HG03342 (cell line): ENCODE measurements around the gene PITPNM3.

Experiments used
- ATAC-seq: cut with Tn5 transposase; IDR thresholded peaks from one replicate; pipeline ENCODE4 v1.9.1; 2021; ENCODE audit warnings: mild to moderate bottlenecking, moderate library complexity; ENCODE audit not compliant: unreplicated experiment

Gene PITPNM3

DNA sequence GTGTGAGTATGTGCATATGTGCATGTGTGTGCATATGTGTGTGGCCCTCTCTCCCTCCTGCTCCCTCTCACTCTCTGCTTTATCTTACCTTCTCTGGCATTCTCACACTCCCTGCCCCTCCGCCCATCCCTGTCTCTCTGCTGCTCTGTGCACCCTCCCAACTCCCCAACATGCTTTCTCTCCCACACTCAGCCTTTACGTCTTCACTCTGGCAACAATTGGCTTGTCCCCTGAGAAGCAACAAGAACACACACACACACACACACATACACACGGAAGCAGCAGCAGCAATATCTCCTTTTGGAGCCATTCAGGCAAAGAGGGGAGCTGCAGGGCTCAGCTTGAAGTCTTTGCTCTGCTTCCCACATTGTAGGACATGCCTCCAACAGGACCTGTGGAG, 27.8 kb downstream of the PITPNM3 start:
- no peak for ATAC-seq

DNA sequence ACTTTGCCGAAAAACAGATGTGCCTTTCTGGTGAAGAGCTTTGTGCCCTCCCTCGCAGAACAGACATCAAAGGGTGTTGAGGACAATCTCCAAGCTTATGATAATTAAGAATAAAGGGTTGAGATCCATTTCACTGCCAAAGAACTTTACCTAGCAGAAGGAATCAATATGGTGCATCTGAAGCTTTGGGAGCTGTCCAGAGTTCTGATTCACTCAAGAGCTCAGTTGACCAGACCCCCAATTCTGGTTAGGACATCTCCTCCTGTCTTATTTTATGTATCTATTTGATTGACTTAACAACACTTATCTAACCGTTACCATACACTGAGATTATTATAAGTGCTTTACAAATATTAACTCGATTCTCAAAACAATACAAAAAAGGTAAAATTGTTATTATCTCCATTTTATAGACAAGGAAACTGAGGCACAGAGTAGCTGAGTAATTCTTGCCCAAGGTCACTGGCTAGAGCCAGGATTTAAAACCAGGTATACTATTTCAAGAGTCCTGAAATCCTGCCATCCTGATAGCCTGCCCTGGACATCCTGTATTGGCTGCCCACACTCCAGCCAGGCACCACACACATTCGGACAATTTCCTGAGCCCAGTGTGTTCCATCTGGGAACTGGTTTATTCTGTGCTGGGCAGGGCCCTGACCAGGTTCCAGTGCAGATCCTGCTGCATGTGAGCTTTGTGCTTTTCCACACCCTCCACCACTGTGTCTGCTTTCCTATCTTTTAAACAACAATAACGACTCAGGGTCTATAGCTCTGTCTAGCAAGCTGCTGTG, 29.8 kb downstream of the PITPNM3 start:
- no peak for ATAC-seq

DNA sequence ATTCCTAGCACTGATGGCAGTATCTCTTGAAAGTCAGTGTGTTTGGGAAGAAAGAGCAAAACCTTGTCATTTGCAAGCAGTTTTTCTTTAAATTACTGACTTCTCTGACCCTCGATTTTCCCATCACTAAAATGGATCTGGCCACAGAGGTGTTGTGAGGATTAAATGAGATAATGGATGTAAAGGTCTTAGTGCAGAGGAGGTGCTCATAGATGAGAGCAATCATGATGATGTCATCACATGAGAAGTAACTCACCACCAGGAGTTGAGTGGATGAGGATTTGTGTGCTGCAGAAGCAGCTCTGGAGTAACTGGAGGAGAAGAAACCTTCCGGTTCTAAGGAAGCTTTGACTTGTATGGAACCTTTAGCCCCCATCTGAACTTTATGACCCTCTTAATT, 30.6 kb downstream of the PITPNM3 start:
- no peak for ATAC-seq

DNA sequence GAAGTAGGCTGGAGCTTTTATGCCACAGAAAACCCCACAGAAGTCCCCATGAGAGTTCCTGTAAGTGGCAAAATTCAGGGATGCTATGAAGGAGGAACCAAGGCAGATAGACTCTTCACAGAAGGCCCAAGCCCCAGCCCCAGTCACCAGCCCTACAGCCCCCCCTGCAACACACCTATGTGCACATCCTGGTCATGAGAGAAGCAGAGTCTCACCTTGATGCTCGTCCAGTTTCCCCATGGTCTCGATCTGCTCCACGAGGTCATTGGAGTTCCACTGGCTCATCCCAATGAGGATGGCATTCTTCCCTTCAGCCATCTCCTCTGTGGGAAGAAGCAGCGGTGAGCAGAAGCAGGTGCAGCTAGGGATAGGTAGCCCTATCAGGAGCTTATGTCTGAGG, 31.2 kb downstream of the PITPNM3 start:
- ATAC-seq, result no peak

DNA sequence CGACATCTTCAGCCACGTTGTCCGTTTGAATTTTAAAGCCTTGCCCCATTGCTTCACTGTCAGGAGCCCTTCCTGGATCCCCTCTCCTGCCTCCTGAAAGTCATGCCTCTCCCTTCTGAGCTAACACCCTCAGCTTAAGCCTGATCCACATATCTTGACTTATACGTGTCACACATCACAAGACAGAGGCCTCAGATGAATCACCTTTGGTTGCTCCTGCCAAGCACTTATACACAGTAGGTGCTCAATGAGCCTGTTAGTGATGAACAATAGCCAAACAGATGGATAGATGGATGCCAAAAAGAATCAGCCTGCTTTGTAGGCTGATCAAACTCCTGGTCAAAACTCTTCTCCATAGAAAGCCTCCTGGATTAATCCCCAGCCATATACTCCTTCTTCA, 31.8 kb downstream of the PITPNM3 start:
- ATAC-seq, result no peak

DNA sequence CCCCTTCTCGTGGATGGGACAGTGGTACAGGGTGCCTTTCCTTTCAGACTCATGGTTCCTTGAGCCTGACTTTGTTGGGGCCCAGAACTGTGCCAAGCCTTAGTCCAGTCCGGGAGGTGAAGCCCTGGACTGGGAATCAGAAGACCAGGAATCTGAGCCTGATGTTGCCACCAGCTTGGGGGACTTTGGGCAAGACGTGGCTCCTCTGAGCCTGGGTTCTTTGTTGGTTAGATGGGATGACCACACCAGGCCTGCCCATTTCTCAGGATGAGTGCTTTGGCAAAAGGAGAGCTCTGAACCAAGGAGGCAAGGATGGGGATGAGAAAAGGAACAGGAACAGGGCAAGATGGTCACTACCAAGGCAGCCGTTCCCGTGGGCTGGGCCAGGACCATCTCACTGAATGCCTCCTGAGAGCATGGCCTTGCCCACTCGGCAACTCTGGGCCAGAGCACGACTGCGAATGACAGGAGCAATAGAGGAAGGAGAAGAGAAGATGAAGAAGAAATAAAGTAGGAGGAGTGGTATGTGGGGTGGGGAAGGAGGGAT, 32.5 kb downstream of the PITPNM3 start:
- ATAC-seq, result no peak

DNA sequence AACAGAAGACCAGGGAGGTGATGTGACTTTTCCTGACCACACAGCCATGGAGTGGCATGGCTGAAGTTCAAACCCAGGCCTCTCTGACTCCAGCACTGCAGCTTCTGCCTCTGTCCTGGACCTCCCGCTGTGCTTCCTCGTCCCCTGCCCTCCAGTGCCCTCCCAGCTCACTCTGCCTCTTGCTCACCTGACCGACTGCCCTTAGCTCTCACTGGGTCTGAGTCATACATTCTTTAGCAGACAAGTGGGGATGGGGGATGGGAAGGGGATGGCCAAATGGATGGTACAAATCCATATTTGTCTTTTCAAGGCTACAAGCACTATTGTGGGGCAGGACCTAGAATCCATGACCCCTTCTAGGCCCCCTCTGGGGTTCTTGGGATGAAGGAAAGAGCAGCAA, 33.0 kb downstream of the PITPNM3 start:
- no peak for ATAC-seq

DNA sequence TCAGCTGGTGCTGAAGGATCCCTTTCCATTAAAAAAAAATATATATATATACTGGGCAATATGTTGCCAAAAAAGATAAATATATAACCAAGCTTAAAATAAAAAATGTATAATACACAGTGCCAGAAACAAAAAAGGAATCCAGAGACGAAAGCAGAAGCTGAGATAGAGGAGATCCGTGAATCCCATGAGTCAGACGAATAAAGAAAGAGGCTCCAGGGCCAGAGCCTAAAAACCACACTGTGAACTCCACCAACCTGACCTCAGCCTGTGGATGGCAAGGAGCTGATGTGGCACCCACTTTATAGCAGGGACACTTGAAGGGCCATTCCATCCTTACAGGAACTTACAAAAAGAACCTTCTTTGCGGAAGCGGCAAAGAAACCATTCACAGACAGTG, 34.8 kb downstream of the PITPNM3 start:
- ATAC-seq, result no peak

DNA sequence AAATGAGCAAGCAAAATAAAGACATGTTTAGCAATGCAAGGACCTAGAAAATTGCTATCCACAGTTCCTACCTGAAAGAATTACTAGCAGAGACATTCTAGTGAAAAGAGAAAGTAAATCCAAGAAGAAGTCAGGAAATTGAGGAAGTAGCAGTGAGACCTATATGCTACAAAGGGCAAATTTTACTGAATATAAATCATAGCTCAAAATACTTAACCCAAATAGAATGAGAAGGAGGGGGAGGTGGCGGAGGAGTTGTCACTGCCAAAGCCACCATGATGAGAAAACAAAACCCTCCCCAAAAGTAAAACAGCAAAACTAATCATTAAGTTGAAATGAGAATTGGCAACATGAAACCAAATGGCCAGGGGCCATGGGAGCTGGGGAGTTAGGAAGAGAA, 39.3 kb downstream of the PITPNM3 start:
- no peak for ATAC-seq

DNA sequence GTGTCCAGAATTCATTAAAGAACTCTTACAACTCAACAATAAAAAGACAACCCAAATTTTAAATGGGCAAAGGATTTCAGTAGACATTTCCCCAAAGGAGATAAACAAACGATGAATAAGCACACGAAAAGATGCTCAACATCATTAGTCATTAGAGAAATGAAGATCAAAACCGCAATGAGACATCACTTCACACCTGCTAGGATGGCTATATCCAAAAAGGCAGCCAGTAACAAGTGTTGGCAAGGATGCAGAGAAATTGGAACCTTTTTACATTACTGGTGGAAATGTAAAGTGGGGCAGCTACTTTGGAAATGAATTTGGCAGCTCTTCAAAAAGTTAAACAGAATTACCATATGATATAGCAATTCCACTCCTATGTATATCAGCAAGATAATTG, 42.0 kb downstream of the PITPNM3 start:
- ATAC-seq, result no peak

DNA sequence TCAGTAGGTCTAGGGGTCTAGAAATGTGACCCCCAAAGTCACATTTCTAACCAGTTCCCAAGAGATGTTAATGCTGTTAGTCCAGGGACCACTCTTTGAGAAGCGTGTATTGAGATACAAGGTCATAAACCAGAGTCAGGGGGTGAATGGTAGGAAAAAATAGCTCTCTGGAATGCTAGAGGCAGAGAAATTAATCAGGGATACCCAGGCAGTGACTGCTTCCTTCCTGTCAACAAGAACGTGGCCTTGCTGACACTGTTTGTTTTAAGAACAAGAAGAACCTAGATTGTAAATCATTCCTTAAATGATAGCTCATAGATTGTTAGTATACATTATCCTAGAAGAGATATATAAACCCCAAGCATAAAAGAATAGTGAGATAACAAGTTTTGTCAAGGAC, 43.8 kb downstream of the PITPNM3 start:
- no peak for ATAC-seq

DNA sequence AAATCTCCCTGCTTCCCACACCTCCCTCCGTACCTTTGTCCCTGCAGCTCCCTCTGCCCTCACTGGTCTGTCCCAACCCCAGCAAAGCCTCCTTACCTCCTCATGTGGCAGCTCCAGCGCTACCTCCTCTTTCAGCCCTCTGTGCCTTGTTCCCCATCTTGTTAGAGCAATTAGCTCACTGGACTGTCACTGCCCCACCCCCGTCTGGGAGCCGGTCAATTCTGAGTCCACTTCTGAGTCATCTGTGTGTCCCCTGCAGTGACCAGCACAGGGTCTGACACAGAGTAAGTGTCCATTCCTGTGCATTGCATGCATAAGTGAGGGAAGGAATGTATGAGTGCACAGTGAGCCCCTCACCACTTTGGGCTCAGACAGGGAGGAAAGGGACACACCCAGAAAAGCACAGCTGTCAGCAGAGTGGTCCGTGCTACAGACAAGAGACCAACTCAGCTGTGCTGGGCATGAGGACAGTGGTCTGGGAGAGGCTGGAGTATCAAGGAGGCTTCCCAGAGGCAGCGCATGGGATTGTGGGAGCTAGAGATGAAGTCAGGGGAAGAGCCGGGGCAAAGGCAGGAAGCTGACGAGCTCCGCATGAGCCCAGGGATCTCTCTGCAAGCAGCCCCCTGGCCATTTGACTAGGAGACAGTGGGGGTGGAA, 45.9 kb downstream of the PITPNM3 start:
- ATAC-seq, result no peak

DNA sequence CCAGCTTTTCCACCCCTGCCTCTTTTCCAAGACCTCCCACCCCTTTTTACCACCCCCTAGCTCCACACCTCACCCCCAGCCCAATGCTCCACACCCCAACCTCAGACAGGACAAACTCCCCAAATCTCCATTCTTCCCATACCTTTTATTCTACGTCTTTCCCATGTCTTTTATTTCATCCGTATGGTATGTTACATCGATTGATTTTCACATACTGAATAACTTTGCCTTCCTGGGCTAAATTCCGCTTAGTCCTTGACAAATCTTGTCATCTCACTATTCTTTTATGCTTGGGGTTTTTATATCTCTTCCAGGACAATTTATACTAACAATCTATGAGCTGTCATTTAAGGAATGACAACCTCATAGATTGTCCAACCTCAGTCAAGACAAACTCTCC, 46.4 kb downstream of the PITPNM3 start:
- no peak for ATAC-seq

DNA sequence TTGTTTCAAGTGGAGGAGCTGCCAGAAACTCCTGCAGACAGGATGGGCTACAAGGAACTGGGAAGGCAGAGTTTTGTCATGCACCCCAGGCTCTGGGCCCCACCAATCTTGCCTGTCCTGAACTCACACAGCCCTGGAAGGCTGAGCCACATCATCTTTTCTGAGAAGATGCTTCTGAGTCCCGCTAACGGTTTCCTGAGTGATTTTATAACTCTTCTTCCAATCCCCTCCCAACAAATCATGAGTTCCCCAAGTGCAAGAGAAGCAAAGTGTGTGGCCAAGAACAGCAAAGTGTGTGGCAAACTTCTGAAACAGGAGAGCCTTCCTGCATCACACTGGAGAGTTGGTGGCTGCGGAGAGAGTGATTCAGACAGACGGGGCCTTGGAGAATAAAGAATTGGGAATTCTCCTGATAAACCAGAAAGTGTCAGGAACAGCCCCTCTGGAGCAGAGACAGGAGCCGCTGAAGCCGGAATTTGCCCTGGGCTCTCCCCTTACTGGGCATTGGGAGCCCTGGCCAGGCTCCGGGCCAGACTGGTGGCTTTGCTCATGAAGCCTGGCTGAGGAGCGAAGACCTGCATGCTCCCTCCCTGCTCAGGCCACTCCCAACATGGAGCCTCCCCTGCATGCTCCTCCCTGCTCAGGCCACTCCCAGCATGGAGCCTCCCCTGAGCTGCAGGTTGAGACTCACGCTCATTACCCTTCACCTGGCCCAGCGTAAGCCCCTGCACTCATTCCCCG, 47.2 kb downstream of the PITPNM3 start:
- no peak for ATAC-seq

DNA sequence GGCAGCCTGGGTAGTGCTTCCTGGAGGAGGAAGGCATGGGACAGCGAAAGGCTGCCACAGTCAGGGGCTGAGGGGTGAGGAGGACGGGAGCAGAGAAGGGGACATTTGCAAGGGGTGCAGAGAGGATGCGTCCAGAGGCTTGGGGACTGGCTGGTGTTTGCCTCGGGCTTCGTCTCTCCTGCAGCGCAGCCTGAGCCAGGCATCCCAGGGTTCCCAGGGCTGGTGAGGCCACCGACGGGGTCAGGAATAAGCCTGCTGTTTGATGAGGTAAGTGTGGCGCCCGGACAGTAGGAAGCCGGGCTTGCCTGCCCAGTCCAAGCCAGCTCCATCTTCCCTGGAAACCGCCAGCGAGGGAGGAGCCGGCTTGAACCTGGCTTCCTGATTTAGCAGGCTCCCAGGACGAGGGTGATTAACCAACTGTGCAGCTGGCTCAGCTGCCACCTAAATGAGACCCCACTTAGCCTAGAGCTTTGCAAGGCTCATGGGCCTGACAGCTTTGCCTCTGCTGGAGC, 47.8 kb downstream of the PITPNM3 start:
- ATAC-seq, result no peak

DNA sequence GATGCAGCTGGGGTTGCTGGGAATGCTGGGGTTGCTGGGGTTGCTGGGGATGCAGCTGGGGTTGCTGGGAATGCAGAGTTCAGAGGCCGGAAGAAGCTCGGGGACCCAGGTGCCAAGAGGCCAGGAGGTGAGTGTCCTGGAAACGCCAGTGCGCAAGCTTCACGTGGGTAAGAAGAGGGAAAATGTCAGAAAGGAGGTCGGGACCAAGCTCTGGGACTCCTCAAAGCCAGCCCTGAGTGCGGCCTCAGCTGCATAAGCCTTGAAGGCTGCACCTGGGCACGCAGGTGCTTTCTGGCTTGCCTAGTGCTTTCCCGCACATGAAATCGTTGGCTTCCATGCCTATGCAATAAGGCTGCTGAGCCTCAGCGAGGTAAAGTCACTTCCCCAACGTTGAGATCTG, 48.3 kb downstream of the PITPNM3 start:
- ATAC-seq, result no peak

DNA sequence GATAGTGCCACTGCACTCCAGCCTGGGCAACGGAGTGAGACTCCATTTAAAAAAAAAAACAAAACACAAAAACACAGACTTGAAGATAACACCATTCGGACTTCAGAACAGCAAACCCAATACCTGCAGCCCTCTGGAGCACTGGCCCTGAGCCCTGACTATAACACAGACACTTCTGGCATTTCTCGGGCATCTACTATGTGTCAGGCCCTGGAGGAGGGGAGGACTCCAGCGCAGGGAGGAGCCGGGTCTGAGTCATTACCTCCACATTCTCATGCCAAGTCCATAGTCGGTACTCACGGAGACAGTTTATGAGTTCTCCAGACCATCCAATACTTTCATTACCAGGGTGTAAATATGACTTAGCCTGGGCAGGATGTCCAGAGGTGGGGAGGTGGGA, 48.8 kb downstream of the PITPNM3 start:
- no peak for ATAC-seq

DNA sequence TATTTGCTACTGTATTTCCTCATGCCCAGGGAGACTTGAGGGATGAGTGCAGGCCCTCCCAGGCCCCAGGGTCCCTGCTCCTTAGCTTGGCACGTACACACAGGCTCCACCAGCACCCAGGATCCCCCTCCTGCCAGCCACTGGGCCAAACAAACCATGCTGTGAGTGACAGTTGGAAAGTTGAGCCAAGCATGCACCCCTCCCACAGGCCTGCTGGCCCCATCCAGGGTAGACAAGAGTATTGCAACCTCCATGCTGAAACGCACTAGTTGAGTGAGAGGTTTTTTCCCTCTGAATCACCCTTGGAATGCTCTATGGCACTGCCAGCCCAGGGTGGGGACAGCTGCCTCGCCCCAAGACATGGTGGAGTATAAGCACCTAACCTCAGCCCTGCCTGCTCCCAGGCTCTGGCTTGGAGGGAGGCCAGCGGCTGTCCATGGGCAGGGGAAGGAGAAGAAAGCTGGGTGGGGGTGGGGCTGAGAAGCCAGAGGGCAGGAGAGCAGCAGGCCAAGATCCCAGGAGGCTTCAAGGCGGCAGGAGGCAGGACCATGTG, 49.6 kb downstream of the PITPNM3 start:
- no peak for ATAC-seq

DNA sequence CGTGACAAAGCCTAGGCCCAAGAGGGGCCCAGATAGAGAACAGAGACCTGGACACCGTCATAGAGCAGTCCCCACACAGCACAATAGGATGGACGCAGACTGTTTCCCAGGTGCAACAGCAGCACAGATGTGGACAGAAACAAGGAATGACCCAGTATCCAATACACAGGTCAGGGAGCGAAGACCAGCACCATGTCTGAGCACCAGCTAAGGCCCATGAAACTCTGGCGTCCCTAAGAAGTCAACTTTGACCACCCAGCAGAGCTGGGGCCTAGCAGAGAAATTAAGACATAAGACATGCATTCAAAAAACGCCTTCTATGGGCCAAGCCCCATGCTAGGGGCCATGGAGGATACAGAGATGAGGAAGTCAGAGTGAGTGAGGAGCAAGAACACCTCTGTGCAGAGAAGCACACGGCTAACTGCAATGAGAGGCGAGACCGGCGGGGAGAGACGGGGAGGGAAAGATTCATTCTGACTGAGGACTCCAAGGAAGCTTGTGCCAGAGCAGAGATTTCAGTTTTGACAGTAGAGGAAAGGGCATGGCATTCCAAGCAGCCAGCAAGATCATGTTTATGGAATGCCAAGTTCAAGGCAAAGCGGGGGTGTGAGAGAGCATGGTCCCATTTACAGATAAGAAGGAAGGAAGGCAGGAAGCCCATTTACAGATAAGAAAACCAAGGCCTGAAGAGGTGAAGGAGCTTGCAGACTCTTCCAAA, 50.8 kb downstream of the PITPNM3 start:
- no peak for ATAC-seq

DNA sequence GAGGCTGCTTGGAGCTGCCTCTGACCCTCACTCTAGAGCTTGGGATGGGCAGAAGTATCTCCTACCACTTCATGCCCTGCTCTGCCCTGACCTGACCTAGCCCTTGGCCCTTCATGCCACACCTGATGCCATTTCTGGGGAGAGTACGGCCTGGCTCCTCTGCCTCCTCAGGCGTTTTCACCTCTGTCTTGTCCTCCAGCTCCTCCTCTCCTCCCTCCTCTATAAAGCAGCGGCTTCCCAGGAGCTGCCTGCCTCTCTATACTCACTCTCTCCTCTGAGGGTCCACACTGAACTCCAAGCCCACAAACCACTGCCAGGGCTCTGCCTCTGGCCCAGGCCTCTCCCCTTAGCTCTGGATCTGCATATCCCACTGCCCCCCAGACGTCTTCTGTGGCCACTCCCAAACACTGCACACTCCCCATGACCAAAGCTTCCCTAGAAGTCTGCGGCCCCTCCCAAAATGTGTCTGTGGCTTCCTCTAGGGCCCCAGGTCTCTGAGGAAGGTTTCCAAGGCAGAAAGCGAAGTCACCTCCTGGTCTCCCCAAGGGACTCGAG, 52.6 kb downstream of the PITPNM3 start:
- no peak for ATAC-seq
